Endothelial cell of umbilical vein (primary cell): ENCODE results near the gene MPND. TPM values are rescaled to one million over a fixed set of nuclear protein-coding genes. Genes with fewer than 3 reads are reported as not detected.
A peak's percentile ranks its signal among the peaks of the same experiment; 100 is the strongest.

ENCODE experiments used
- BruUV-seq: library from RNA; stranded (reverse); fragments of 400-500 nt; replicated peaks from 2 replicates; lab custom pipeline; 2021; lab: Mats Ljungman, UMichigan
- CTCF ChIA-PET: fragments of 300-600, 350-600 bp; sonication (Branson Sonifier 250); formaldehyde crosslinking; loops from one replicate; lab custom pipeline; 2021; ENCODE audit warnings: antibody characterized with exemption, inconsistent platforms; lab: Charles Lee
- POLR2A ChIA-PET: fragments of 300-600, 350-600 bp; sonication (Branson Sonifier 250); formaldehyde crosslinking; loops from one replicate; lab custom pipeline; 2021; ENCODE audit warnings: antibody characterized with exemption, inconsistent platforms; lab: Charles Lee
- DNase-seq: peaks from one replicate; pipeline ENCODE4 v3.0.0-alpha.2; 2011; ENCODE audit warnings: low read depth, low spot score
- FAIRE-seq: peaks from 2 replicates; lab custom pipeline; 2011; peaks lifted over from hg19 to GRCh38; lab: Jason Lieb, UNC
- H2AFZ ChIP-seq: 2 replicates; pipeline ENCODE4 v1.6.0; 2012; ENCODE audit warnings: low read depth, low read length, control low read depth, inconsistent platforms
- H3K27ac ChIP-seq: 2 replicates; pipeline ENCODE4 v1.5.1; 2011; ENCODE audit warnings: low read depth, mild to moderate bottlenecking, control low read depth, low read length, moderate library complexity; ENCODE audit not compliant: insufficient read depth
- H3K27me3 ChIP-seq, 2 experiments: 2 replicates each; pipeline versions ENCODE4 v1.6.0 to v1.6.1; 2011; ENCODE audit warnings: low read length in 2 of 2, mixed read lengths in 1 of 2; ENCODE audit not compliant: control insufficient read depth in 2 of 2, insufficient read depth in 2 of 2
- H3K36me3 ChIP-seq, 2 experiments: 2 replicates in 1 of 2; 3 replicates in 1 of 2; pipeline ENCODE4 v1.5.1; 2011; ENCODE audit warnings: low read length in 2 of 2, mild to moderate bottlenecking in 1 of 2, moderate library complexity in 1 of 2; ENCODE audit not compliant: control insufficient read depth in 2 of 2, insufficient read depth in 2 of 2; ENCODE audit errors: extremely low read depth in 1 of 2
- H3K4me1 ChIP-seq: 3 replicates; pipeline ENCODE4 v1.5.1; 2011; ENCODE audit warnings: mild to moderate bottlenecking, low read length; ENCODE audit not compliant: control insufficient read depth, insufficient read depth; ENCODE audit errors: extremely low read depth
- H3K4me2 ChIP-seq: 2 replicates; pipeline ENCODE4 v1.6.1; 2011; ENCODE audit warnings: low read length, control low read depth, mixed read lengths; ENCODE audit not compliant: insufficient read depth
- H3K4me3 ChIP-seq, 3 experiments: fragments of 200-600 bp in 1 of 3; sonication (generic), shearing (Covaris generic) in 1 of 3; replicated peaks in 1 of 3; 2 replicates each; pipeline ENCODE4 v1.5.1; 2011 to 2016; ENCODE audit warnings: control low read depth in 3 of 3, low read length in 3 of 3, mild to moderate bottlenecking in 2 of 3, inconsistent platforms in 1 of 3, low read depth in 1 of 3, moderate library complexity in 1 of 3; ENCODE audit not compliant: insufficient read depth in 1 of 3
- H3K79me2 ChIP-seq: 2 replicates; pipeline ENCODE4 v1.6.0; 2012; ENCODE audit warnings: low read length, inconsistent platforms; ENCODE audit not compliant: control insufficient read depth, insufficient read depth
- H3K9ac ChIP-seq: replicated peaks from 2 replicates; pipeline ENCODE3; 2011; ENCODE audit warnings: low read length, control low read depth; ENCODE audit not compliant: insufficient read depth; ENCODE audit errors: extremely low read depth
- H3K9me1 ChIP-seq: replicated peaks from 3 replicates; pipeline ENCODE4 v1.6.0; 2011; ENCODE audit warnings: mild to moderate bottlenecking, low read length; ENCODE audit not compliant: control insufficient read depth, insufficient read depth; ENCODE audit errors: extremely low read depth
- H3K9me3 ChIP-seq: replicated peaks from 2 replicates; pipeline ENCODE4 v1.5.1; 2012; ENCODE audit warnings: low read length, inconsistent platforms; ENCODE audit not compliant: control insufficient read depth, insufficient read depth
- H4K20me1 ChIP-seq: replicated peaks from 2 replicates; pipeline ENCODE3; 2011; ENCODE audit warnings: mild to moderate bottlenecking, low read length; ENCODE audit not compliant: control insufficient read depth, insufficient read depth; ENCODE audit errors: extremely low read depth
- EZH2 ChIP-seq: IDR thresholded peaks from 2 replicates; pipeline ENCODE4 v1.6.1; 2012; ENCODE audit warnings: borderline replicate concordance, low read depth, mild to moderate bottlenecking, moderate library complexity, low read length, inconsistent platforms; ENCODE audit not compliant: severe bottlenecking
- FOS ChIP-seq: IDR thresholded peaks from 2 replicates; pipeline ENCODE4 v1.6.1; 2011; ENCODE audit warnings: mild to moderate bottlenecking, low read length, moderate library complexity, borderline replicate concordance; ENCODE audit not compliant: insufficient read depth
- GATA2 ChIP-seq: IDR thresholded peaks from 2 replicates; pipeline ENCODE4 v1.7.0; 2011; ENCODE audit warnings: low read depth, mild to moderate bottlenecking, moderate library complexity, mixed read lengths, low read length; ENCODE audit not compliant: insufficient read length, insufficient read depth
- JUN ChIP-seq: IDR thresholded peaks from 2 replicates; pipeline ENCODE4 v1.6.1; 2011; ENCODE audit warnings: borderline replicate concordance, low read depth; ENCODE audit not compliant: insufficient read length, insufficient read depth
- MYC ChIP-seq: IDR thresholded peaks from one replicate; pipeline ENCODE4 v1.6.1; 2011; ENCODE audit warnings: mild to moderate bottlenecking, low read depth, low read length
- POLR2A ChIP-seq: IDR thresholded peaks from 2 replicates; pipeline ENCODE4 v1.6.1; 2012; ENCODE audit warnings: low read depth, mild to moderate bottlenecking, control low read depth, low read length
- POLR2AphosphoS5 ChIP-seq: IDR thresholded peaks from 2 replicates; pipeline ENCODE4 v1.6.1; 2012; ENCODE audit warnings: low read depth, mild to moderate bottlenecking, control low read depth, low read length, moderate library complexity; ENCODE audit not compliant: insufficient read depth
- dilution Hi-C: fragments of 300-500 bp; cut with MboI; formaldehyde crosslinking; loops from one replicate; pipeline ENCODE4 v1.15.0; 2019; ENCODE audit warnings: low sequenced_read_pairs; ENCODE audit not compliant: extremely low pct_ligation_motif_present
- intact Hi-C: fragments of 100-400 bp; cut with micrococcal nuclease; formaldehyde crosslinking; loops from one replicate; pipeline ENCODE4 v1.10.0; 2022
- polyA plus RNA-seq, 4 experiments: library from polyadenylated mRNA; depleted of rRNA in 3 of 4; stranded (reverse) in 3 of 4; unstranded in 1 of 4; fragments of >200 nt; gene quantifications; 2 replicates each; pipeline versions ENCODE4 v1.2.1 to v1.2.3, GENCODE V29; 2011 to 2012; ENCODE audit warnings: missing spikeins in 1 of 4
- total RNA-seq: library from RNA; stranded (reverse); gene quantifications from 2 replicates; pipeline ENCODE4 v1.2.3, GENCODE V29; 2021
- TF ChIP-seq, protein P1 (sequence below), 2 donors: IDR thresholded peaks; 1 replicate in 1 of 2; 2 replicates in 1 of 2; pipeline ENCODE4 v1.5.1; 2011; ENCODE audit warnings: low read length in 2 of 2, mild to moderate bottlenecking in 2 of 2, moderate library complexity in 2 of 2, control low read depth in 1 of 2, inconsistent platforms in 1 of 2, low read depth in 1 of 2; ENCODE audit not compliant: insufficient read depth in 1 of 2; ENCODE audit errors: extremely low read depth in 1 of 2
- TF ChIP-seq, protein P2 (sequence below): IDR thresholded peaks from 2 replicates; pipeline ENCODE4 v1.6.1; 2011; ENCODE audit not compliant: insufficient read depth, insufficient read length

MPND gene
- total and polyA plus RNA-seq, 2 donors (not counting 3 experiments of a cell fraction or from before 2014, with no cell fraction given): 14.8 to 21.1 TPM

DNA sequence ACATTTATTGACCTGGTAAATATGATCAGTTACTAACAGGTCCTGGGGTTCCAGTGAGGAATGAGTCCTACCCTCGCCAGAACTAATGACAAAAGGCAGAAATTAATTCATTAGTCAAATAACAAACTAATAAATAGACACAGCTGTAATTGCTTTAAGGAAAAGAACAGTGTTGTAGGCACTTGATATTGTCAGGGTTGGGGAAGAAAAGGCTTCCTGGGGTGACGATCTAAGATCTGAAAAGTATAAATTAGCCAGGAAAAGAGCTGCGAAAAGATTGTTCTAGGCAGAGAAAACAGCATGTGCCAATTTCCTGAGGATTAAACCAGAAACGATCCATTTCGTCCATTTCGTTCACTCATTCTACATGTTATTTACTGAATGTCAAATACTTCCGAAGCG is 58.4 kb downstream of the MPND start:
- H3K36me3 ChIP-seq: peaks cover 0 to 7% of the 10 kb centered on the region in 2 experiments

GRCh38 chr19:4402171-4403004 is 59.0 kb downstream of the MPND start, which contains the start of gene CHAF1A:
Gene CHAF1A, plus strand, starts transcription at chr19:4402640. Its CDS starts 123 bp downstream, at chr19:4402763.
- CTCF ChIA-PET: interaction anchor here (0.5 to 3.0 kb wide), 15 partner anchors 8 to 139 kb away, joined by 3 to 54 read pairs (median 3); partner anchors contain the start of genes HDGFL2 and MPND
- Histone ChIP-seq H3K27me3 (no peaks in the 10 kb centered on the region), H3K9me3 (no peaks in the 10 kb centered on the region), H3K9me1 (no peaks in the 10 kb centered on the region), H3K27ac (peak within 1 kb of the TSS; percentile 73), H3K36me3 (peaks cover 0 to 2% of the 10 kb centered on the region in 2 experiments), H3K4me3 (peak within 1 kb of the TSS; percentile 64 to 74 (median 67)), H3K4me2 (peak within 1 kb of the TSS; percentile 89), H4K20me1 (no peaks in the 10 kb centered on the region), H3K79me2 (peaks cover 66% of the 10 kb centered on the region), H3K4me1 (peaks cover 21% of the 10 kb centered on the region), H3K9ac (peak within 1 kb of the TSS; percentile 90), H2AFZ (peak within 1 kb of the TSS; percentile 71)
- dilution Hi-C loops (no loop called here), intact Hi-C loops (loop anchor here (1.0 to 5.0 kb wide), 3 partner anchors 55 to 235 kb away; partner anchors contain the start of genes TNFAIP8L1 and UBXN6)
- POLR2A ChIA-PET: interaction anchor here (0.5 to 1.0 kb wide), 3 partner anchors 9 to 27 kb away, joined by 3 read pairs; no protein-coding TSS in a partner anchor
- FAIRE-seq (peak; percentile 100), DNase-seq (peak; percentile 100)
- BruUV-seq: no TSS peak
- TF ChIP-seq, protein P1, sequence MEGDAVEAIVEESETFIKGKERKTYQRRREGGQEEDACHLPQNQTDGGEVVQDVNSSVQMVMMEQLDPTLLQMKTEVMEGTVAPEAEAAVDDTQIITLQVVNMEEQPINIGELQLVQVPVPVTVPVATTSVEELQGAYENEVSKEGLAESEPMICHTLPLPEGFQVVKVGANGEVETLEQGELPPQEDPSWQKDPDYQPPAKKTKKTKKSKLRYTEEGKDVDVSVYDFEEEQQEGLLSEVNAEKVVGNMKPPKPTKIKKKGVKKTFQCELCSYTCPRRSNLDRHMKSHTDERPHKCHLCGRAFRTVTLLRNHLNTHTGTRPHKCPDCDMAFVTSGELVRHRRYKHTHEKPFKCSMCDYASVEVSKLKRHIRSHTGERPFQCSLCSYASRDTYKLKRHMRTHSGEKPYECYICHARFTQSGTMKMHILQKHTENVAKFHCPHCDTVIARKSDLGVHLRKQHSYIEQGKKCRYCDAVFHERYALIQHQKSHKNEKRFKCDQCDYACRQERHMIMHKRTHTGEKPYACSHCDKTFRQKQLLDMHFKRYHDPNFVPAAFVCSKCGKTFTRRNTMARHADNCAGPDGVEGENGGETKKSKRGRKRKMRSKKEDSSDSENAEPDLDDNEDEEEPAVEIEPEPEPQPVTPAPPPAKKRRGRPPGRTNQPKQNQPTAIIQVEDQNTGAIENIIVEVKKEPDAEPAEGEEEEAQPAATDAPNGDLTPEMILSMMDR (IDR thresholded peaks at IDR 0.05; ENCODE audit: extremely low read depth in 1 of 2, insufficient read depth in 1 of 2, low read depth in 1 of 2, low read length in 2 of 2): no peak
- TF ChIP-seq, protein P2, sequence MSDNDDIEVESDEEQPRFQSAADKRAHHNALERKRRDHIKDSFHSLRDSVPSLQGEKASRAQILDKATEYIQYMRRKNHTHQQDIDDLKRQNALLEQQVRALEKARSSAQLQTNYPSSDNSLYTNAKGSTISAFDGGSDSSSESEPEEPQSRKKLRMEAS: peak; percentile 83
- peak; percentile 13 for TF ChIP-seq JUN
- TF ChIP-seq POLR2AphosphoS5: peak; percentile 44
- no peak for TF ChIP-seq POLR2A

More for the DNA sequence above, 58.4 kb downstream of the MPND start:
- no TSS peak for BruUV-seq
- Histone ChIP-seq H3K9me1 (no peaks in the 10 kb centered on the region), H3K4me3 (peak overlapping the region; percentile 5 to 52 (median 23)), H3K27me3 (no peaks in the 10 kb centered on the region), H3K79me2 (peaks cover 71% of the 10 kb centered on the region), H4K20me1 (no peaks in the 10 kb centered on the region), H3K9ac (peak overlapping the region; percentile 50), H3K4me1 (peaks cover 28% of the 10 kb centered on the region), H3K9me3 (no peaks in the 10 kb centered on the region), H2AFZ (peak overlapping the region; percentile 13), H3K4me2 (peak overlapping the region; percentile 89), H3K27ac (peak overlapping the region; percentile 73)
- no peak for DNase-seq
- ChIA-PET POLR2A (interaction anchor here (0.5 to 1.0 kb wide), 3 partner anchors 8 to 26 kb away, joined by 3 read pairs; no protein-coding TSS in a partner anchor), CTCF (interaction anchor here (0.8 to 3.0 kb wide), 14 partner anchors 8 to 134 kb away, joined by 3 to 54 read pairs (median 4); partner anchors contain the start of genes HDGFL2 and MPND)
- intact Hi-C loops (loop anchor here (1.0 to 5.0 kb wide), 3 partner anchors 56 to 236 kb away; partner anchors contain the start of genes TNFAIP8L1 and UBXN6), dilution Hi-C loops (no loop called here)
- FAIRE-seq: no peak
- TF ChIP-seq MYC: no peak
- no peak for TF ChIP-seq FOS
- no peak for TF ChIP-seq EZH2
- TF ChIP-seq GATA2: no peak
- TF ChIP-seq POLR2AphosphoS5: no peak
